SK-N-SH (cell line): ENCODE results near the gene COP1. TPM values are rescaled to one million over a fixed set of nuclear protein-coding genes. Genes with fewer than 3 reads are reported as not detected.

Source experiments
- CTCF ChIA-PET: fragments of 300-600, 350-600 bp; formaldehyde crosslinking; extraction: SDS; loops from one replicate; lab custom pipeline; 2021; lab: Yijun Ruan, JAX
- POLR2A ChIA-PET: fragments of 350-600 bp; sonication (Branson Sonifier 250); formaldehyde crosslinking; extraction: SDS; loops from one replicate; lab custom pipeline; 2020; ENCODE audit warnings: antibody characterized with exemption, inconsistent platforms; lab: Yijun Ruan, JAX
- DNase-seq: peaks from one replicate; pipeline ENCODE4 v3.0.0; 2012
- H2AFZ ChIP-seq: fragments of 200-600 bp; sonication (generic); 2 replicates; pipeline ENCODE4 v1.8.1; 2016; ENCODE audit warnings: antibody characterized with exemption, mild to moderate bottlenecking, low read depth
- H3F3A ChIP-seq: fragments of 200-600 bp; sonication (generic); replicated peaks from 2 replicates; pipeline ENCODE3; 2016; ENCODE audit warnings: antibody characterized with exemption, mild to moderate bottlenecking; ENCODE audit not compliant: insufficient read depth
- H3K27ac ChIP-seq, 2 experiments: fragments of 200-500 bp in 1 of 2; fragments of 200-600 bp in 1 of 2; sonication (Bioruptor generic) in 1 of 2; sonication (generic), shearing (Covaris generic) in 1 of 2; 2 replicates each; pipeline versions ENCODE4 v1.5.1 to v1.6.1; 2014 to 2016; ENCODE audit warnings: low read depth in 2 of 2, inconsistent platforms in 1 of 2, low read length in 1 of 2, mild to moderate bottlenecking in 1 of 2, mixed read lengths in 1 of 2
- H3K27me3 ChIP-seq: fragments of 200-600 bp; sonication (generic), shearing (Covaris generic); 2 replicates; pipeline ENCODE4 v1.6.1; 2016; ENCODE audit warnings: mixed run types; ENCODE audit not compliant: insufficient read depth
- H3K36me3 ChIP-seq, 2 experiments: fragments of 200-500 bp in 1 of 2; fragments of 200-600 bp in 1 of 2; sonication (Bioruptor generic) in 1 of 2; sonication (generic) in 1 of 2; replicated peaks in 1 of 2; 2 replicates each; pipeline versions ENCODE3 to v1.5.1; 2014 to 2016; ENCODE audit warnings: low read length in 1 of 2, mild to moderate bottlenecking in 1 of 2; ENCODE audit not compliant: insufficient read depth in 2 of 2, control insufficient read depth in 1 of 2
- H3K4me1 ChIP-seq, 2 experiments: fragments of 200-500 bp in 1 of 2; fragments of 200-600 bp in 1 of 2; sonication (Bioruptor generic) in 1 of 2; sonication (generic), shearing (Covaris generic) in 1 of 2; 2 replicates each; pipeline versions ENCODE4 v1.5.1 to v1.6.1; 2014 to 2016; ENCODE audit warnings: low read depth in 1 of 2, low read length in 1 of 2, mixed run types in 1 of 2; ENCODE audit not compliant: insufficient read depth in 2 of 2, control insufficient read depth in 1 of 2
- H3K4me2 ChIP-seq: fragments of 200-600 bp; sonication (generic), shearing (Covaris generic); 2 replicates; pipeline ENCODE4 v1.6.1; 2017; ENCODE audit warnings: mixed run types
- H3K4me3 ChIP-seq, 2 experiments: fragments of 200-500 bp in 1 of 2; fragments of 200-600 bp in 1 of 2; sonication (Bioruptor generic) in 1 of 2; sonication (generic), shearing (Covaris generic) in 1 of 2; 2 replicates each; pipeline versions ENCODE4 v1.5.1 to v1.8.1; 2014 to 2016; ENCODE audit warnings: low read depth in 2 of 2, inconsistent platforms in 1 of 2, low read length in 1 of 2, mild to moderate bottlenecking in 1 of 2, mixed read lengths in 1 of 2, moderate library complexity in 1 of 2
- H3K79me2 ChIP-seq: fragments of 200-600 bp; sonication (generic); 2 replicates; pipeline ENCODE4 v1.8.1; 2017; ENCODE audit warnings: mild to moderate bottlenecking; ENCODE audit not compliant: insufficient read depth
- H3K9ac ChIP-seq: fragments of 200-600 bp; sonication (generic); 2 replicates; pipeline ENCODE4 v1.6.1; 2017; ENCODE audit warnings: mixed run types
- H3K9me2 ChIP-seq: fragments of 200-600 bp; sonication (generic); 2 replicates; pipeline ENCODE4 v1.6.1; 2017; ENCODE audit warnings: mixed run types
- H3K9me3 ChIP-seq: fragments of 200-600 bp; sonication (generic); 2 replicates; pipeline ENCODE4 v1.6.1; 2017; ENCODE audit warnings: mixed run types, mild to moderate bottlenecking, moderate library complexity
- H4K20me1 ChIP-seq: fragments of 200-600 bp; sonication (generic); 2 replicates; pipeline ENCODE4 v1.6.1; 2017; ENCODE audit warnings: mild to moderate bottlenecking, mixed run types; ENCODE audit not compliant: insufficient read depth
- CHD2 ChIP-seq: fragments of 150-350 bp; IDR thresholded peaks from 2 replicates; pipeline ENCODE4 v1.6.1; 2018; ENCODE audit warnings: low read length; ENCODE audit not compliant: partially characterized antibody
- EZH2phosphoT487 ChIP-seq: fragments of 200-600 bp; sonication (generic); IDR thresholded peaks from 2 replicates; pipeline ENCODE4 v1.6.1; 2017; ENCODE audit warnings: low read depth, mixed run types, mild to moderate bottlenecking, antibody characterized with exemption, moderate library complexity, borderline replicate concordance
- FOXM1 ChIP-seq: IDR thresholded peaks from 2 replicates; pipeline ENCODE4 v1.4.0; 2012; ENCODE audit warnings: low read depth, mild to moderate bottlenecking
- MXI1 ChIP-seq: IDR thresholded peaks from 2 replicates; pipeline ENCODE4 v1.6.1; 2012; ENCODE audit warnings: mild to moderate bottlenecking, low read depth, low read length, improper control_type of control experiment
- NFIC ChIP-seq: IDR thresholded peaks from 2 replicates; pipeline ENCODE4 v1.4.0; 2012; ENCODE audit warnings: borderline replicate concordance
- PBX3 ChIP-seq: IDR thresholded peaks from 2 replicates; pipeline ENCODE4; 2012
- POLR2AphosphoS5 ChIP-seq: IDR thresholded peaks from 2 replicates; pipeline ENCODE4 v1.6.1; 2012; ENCODE audit warnings: low read depth, low read length
- RAD21 ChIP-seq: IDR thresholded peaks from 2 replicates; pipeline ENCODE4 v1.6.1; 2012; ENCODE audit warnings: mild to moderate bottlenecking, low read length
- REST ChIP-seq: IDR thresholded peaks from 2 replicates; pipeline ENCODE4 v1.6.1; 2012; ENCODE audit warnings: mild to moderate bottlenecking, low read depth, low read length, moderate library complexity
- RXRA ChIP-seq: IDR thresholded peaks from 2 replicates; pipeline ENCODE4 v1.4.0; 2012; ENCODE audit warnings: low read depth, mild to moderate bottlenecking, borderline replicate concordance
- SIN3A ChIP-seq: IDR thresholded peaks from 2 replicates; pipeline ENCODE4 v1.6.1; 2012; ENCODE audit warnings: low read depth, mild to moderate bottlenecking, low read length, moderate library complexity, borderline replicate concordance
- ZBTB33 ChIP-seq: IDR thresholded peaks from 2 replicates; pipeline ENCODE4 v1.4.0; 2012; ENCODE audit warnings: low read depth, borderline replicate concordance
- WGBS: methylation state at CpG from one replicate; pipeline ENCODE4 v1.1.6; 2017; ENCODE audit warnings: low lambda C conversion rate; 5-methylcytosine and 5-hydroxymethylcytosine counted together
- polyA plus RNA-seq, 3 experiments: library from polyadenylated mRNA; depleted of rRNA; stranded (reverse); fragments of >200 nt; gene quantifications; 2 replicates each; pipeline ENCODE4 v1.2.3, GENCODE V29; 2012
- TF ChIP-seq, protein P1 (sequence below): IDR thresholded peaks from 2 replicates; pipeline ENCODE4 v1.4.0; 2012; ENCODE audit warnings: low read depth
- TF ChIP-seq, protein P2 (sequence below): fragments of 150-350 bp; IDR thresholded peaks from 2 replicates; pipeline ENCODE4 v1.6.1; 2017; ENCODE audit warnings: antibody characterized with exemption, low read length, low read depth, borderline replicate concordance
- TF ChIP-seq, protein P3 (sequence below): fragments of 150-350 bp; IDR thresholded peaks from 2 replicates; pipeline ENCODE4 v1.6.1; 2016; ENCODE audit warnings: mild to moderate bottlenecking, low read depth, low read length

The COP1 gene
- polyA plus RNA-seq, 1 of the 3 experiments (the other 2 are of a cell fraction), result 10.3 TPM

DNA sequence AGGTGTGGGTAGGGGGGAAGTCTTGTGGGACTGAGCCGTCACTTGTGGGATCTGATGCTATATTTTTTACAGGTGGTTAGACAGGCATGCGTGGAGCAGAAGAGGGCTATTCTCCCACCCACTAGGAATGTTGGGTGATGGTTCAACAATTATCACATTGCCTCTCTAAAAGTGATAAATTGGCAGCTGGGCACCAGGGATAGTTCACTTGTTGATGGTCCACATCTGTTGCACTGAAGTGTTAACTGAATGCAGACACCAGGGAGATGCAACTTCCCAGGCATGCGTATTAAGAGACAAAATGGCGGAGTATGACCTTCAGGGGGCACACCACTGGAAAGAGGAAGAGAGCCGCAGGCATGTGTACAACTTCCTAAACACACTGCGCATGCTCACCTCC lies 270.4 kb downstream of the COP1 start:
- no peaks in the 10 kb centered on the region for H3K79me2 ChIP-seq
- no peaks in the 10 kb centered on the region for H3K9me3 ChIP-seq
- ChIA-PET CTCF (interaction anchor here (0.6 to 1.2 kb wide), 2 partner anchors 12 to 350 kb away, joined by 3 read pairs; no protein-coding TSS in a partner anchor), POLR2A (no interaction called here)
- no peak overlapping the region for H2AFZ ChIP-seq
- H3K27me3 ChIP-seq, result no peaks in the 10 kb centered on the region
- DNase-seq, result no peak
- 94% methylated on average over 6 of the region's 6 CpGs for WGBS
- no peak overlapping the region for H3K27ac ChIP-seq
- H3K4me1 ChIP-seq, result no peaks in the 10 kb centered on the region
- H3F3A ChIP-seq, result no peaks in the 10 kb centered on the region
- no peaks in the 10 kb centered on the region for H3K9me2 ChIP-seq
- TF ChIP-seq PBX3, result no peak
- TF ChIP-seq, protein P1, sequence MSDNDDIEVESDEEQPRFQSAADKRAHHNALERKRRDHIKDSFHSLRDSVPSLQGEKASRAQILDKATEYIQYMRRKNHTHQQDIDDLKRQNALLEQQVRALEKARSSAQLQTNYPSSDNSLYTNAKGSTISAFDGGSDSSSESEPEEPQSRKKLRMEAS, result no peak
- TF ChIP-seq ZBTB33, result no peak
- TF ChIP-seq FOXM1, result no peak
- TF ChIP-seq, protein P2, sequence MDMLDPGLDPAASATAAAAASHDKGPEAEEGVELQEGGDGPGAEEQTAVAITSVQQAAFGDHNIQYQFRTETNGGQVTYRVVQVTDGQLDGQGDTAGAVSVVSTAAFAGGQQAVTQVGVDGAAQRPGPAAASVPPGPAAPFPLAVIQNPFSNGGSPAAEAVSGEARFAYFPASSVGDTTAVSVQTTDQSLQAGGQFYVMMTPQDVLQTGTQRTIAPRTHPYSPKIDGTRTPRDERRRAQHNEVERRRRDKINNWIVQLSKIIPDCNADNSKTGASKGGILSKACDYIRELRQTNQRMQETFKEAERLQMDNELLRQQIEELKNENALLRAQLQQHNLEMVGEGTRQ, result no peak
- no peak for TF ChIP-seq RXRA
- no peak for TF ChIP-seq POLR2AphosphoS5
- no peak for TF ChIP-seq SIN3A
- TF ChIP-seq REST, result no peak
- no peak for TF ChIP-seq RAD21
- no peak for TF ChIP-seq MXI1
- TF ChIP-seq CHD2, result no peak
- no peak for TF ChIP-seq NFIC
- TF ChIP-seq EZH2phosphoT487, result no peak
- TF ChIP-seq, protein P3, sequence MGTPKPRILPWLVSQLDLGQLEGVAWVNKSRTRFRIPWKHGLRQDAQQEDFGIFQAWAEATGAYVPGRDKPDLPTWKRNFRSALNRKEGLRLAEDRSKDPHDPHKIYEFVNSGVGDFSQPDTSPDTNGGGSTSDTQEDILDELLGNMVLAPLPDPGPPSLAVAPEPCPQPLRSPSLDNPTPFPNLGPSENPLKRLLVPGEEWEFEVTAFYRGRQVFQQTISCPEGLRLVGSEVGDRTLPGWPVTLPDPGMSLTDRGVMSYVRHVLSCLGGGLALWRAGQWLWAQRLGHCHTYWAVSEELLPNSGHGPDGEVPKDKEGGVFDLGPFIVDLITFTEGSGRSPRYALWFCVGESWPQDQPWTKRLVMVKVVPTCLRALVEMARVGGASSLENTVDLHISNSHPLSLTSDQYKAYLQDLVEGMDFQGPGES, result no peak
- peaks cover 0 to 25% of the 10 kb centered on the region in 2 experiments for H3K36me3 ChIP-seq
- no peak overlapping the region for H3K4me3 ChIP-seq
- no peak overlapping the region for H3K4me2 ChIP-seq
- H3K9ac ChIP-seq, result no peak overlapping the region
- no peaks in the 10 kb centered on the region for H4K20me1 ChIP-seq
